ENCODE data around the gene RRN3. TPM values are rescaled to one million over a fixed set of nuclear protein-coding genes. Genes with fewer than 3 reads are reported as not detected.
"Not testable (repeated sequence)": the region's sequence is repeated elsewhere in the genome, so short reads cannot be mapped to it uniquely, and the experiment has no call there.

RRN3 gene
- total and polyA plus RNA-seq, 11 donors = 7.9 to 28.5 (median 18.9) TPM

- DNase-seq; H3K27me3 ChIP-seq; intact Hi-C loops (cut with DNase I); H3K9me3 ChIP-seq; H3K4me3 ChIP-seq: not testable (repeated sequence)
- Histone ChIP-seq H3K36me3 (peaks cover 0 to 61% (median 39%) of the 10 kb centered on the region in 9 donors), H3K27ac (peak overlapping the region in 10 of 12 donors; percentile 1 to 61 (median 34)), H3K4me1 (peaks cover 8 to 36% (median 23%) of the 10 kb centered on the region in 12 donors)
- WGBS, 4 donors = 56 to 71% (median 66%) methylated on average over 4 of the region's 4 CpGs
- ATAC-seq = peak in 3 of 4 donors; percentile 22 to 55 (median 45)
Measured at GRCh38 chr16:15016354-15016753, 77.7 kb downstream of the RRN3 start.

GRCh38 chr16:15015671-15016070 is 78.4 kb downstream of the RRN3 start:
- H3K9me3 ChIP-seq; H3K4me3 ChIP-seq; DNase-seq; ATAC-seq; intact Hi-C loops (cut with DNase I); H3K27me3 ChIP-seq: not testable (repeated sequence)
- 94 to 96% (median 96%) methylated on average over 3 of the region's 3 CpGs for WGBS, 4 donors
- Histone ChIP-seq H3K36me3 (peaks cover 0 to 61% (median 43%) of the 10 kb centered on the region in 9 donors), H3K27ac (peak overlapping the region in 2 of 12 donors; percentile 1 to 61), H3K4me1 (peaks cover 8 to 36% (median 23%) of the 10 kb centered on the region in 12 donors)

- DNase-seq; H3K27me3 ChIP-seq; H3K9me3 ChIP-seq; H3K4me3 ChIP-seq; intact Hi-C loops (cut with DNase I); H3K27ac ChIP-seq; ATAC-seq: not testable (repeated sequence)
- Histone ChIP-seq H3K4me1 (peaks cover 8 to 36% (median 23%) of the 10 kb centered on the region in 12 donors), H3K36me3 (peaks cover 0 to 64% (median 44%) of the 10 kb centered on the region in 9 donors)
- WGBS, 4 donors = 97 to 98% (median 98%) methylated on average over 10 of the region's 10 CpGs
Measured at GRCh38 chr16:15012941-15013340, 81.1 kb downstream of the RRN3 start.

MicroRNA genes within 50 kb of the gene (microRNA counts, 767-probe panel; counts per million panel counts)
- 71.6 to 908 counts per million in 2 donors for microRNA hsa-miR-1972

Small RNA genes lying within 50 kb of the gene (microRNA-seq; reads per million reads assigned to microRNA genes)
- gene MIR1972-1 (0 to 0.06 (median 0) reads per million in 4 donors), gene MIR6511B2 (0 reads per million in 4 donors)

Other genes with a start within 250 kb of the RRN3 start
- 10 to 100 TPM; 24.7 to 54.2 (median 40.7) TPM for gene NPIPA1, start 156.8 kb downstream of the RRN3 start, total RNA-seq
- 10 to 100 TPM; 32.2 to 65.3 TPM for gene NPIPA1, start 156.8 kb downstream of the RRN3 start, polyA plus RNA-seq
- 10 to 100 TPM; 43.4 to 80.0 (median 74.5) TPM for gene PDXDC1, start 119.2 kb downstream of the RRN3 start, total RNA-seq
- gene PDXDC1, start 119.2 kb downstream of the RRN3 start, polyA plus RNA-seq = 10 to 100 TPM; 19.9 to 68.9 TPM
- gene NTAN1, start 38.2 kb downstream of the RRN3 start, total RNA-seq = 10 to 100 TPM; 14.8 to 52.0 (median 29.8) TPM
- 10 to 100 TPM; 29.2 to 31.9 TPM for gene NTAN1, start 38.2 kb downstream of the RRN3 start, polyA plus RNA-seq